ENCODE results near the gene MACROD2. TPM values are rescaled to one million over a fixed set of nuclear protein-coding genes. Genes with fewer than 3 reads are reported as not detected.

MACROD2 gene
- total RNA-seq, 2 donors from 2014 or later = 8.3 to 21.8 TPM

- TF ChIP-seq, protein P1, sequence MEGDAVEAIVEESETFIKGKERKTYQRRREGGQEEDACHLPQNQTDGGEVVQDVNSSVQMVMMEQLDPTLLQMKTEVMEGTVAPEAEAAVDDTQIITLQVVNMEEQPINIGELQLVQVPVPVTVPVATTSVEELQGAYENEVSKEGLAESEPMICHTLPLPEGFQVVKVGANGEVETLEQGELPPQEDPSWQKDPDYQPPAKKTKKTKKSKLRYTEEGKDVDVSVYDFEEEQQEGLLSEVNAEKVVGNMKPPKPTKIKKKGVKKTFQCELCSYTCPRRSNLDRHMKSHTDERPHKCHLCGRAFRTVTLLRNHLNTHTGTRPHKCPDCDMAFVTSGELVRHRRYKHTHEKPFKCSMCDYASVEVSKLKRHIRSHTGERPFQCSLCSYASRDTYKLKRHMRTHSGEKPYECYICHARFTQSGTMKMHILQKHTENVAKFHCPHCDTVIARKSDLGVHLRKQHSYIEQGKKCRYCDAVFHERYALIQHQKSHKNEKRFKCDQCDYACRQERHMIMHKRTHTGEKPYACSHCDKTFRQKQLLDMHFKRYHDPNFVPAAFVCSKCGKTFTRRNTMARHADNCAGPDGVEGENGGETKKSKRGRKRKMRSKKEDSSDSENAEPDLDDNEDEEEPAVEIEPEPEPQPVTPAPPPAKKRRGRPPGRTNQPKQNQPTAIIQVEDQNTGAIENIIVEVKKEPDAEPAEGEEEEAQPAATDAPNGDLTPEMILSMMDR (IDR thresholded peaks at IDR 0.05) = no peak
- no peak for TF ChIP-seq POLR2A (IDR thresholded peaks at IDR 0.05)
- DNase-seq (no peak), ATAC-seq (no peak)
- H3K27me3 ChIP-seq = no peaks in the 10 kb centered on the region
- H3K27ac ChIP-seq = no peak overlapping the region
- H3K4me3 ChIP-seq = no peak overlapping the region
- intact Hi-C loops (cut with DNase I) = no loop called here
- 94 to 95% methylated on average over 2 of the region's 2 CpGs for WGBS, 2 donors
- H3K36me3 ChIP-seq (replicated peaks in 1 of 2; ENCODE audit: insufficient read depth in 1 of 2, low read depth in 2 of 2) = no peaks in the 10 kb centered on the region
- no peaks in the 10 kb centered on the region for H3K9me3 ChIP-seq
- H3K4me1 ChIP-seq = no peaks in the 10 kb centered on the region
Observed at GRCh38 chr20:14783766-14784165, 788.5 kb downstream of the MACROD2 start.

GRCh38 chr20:14785065-14785743 lies 789.9 kb downstream of the MACROD2 start:
- H3K27me3 ChIP-seq = no peaks in the 10 kb centered on the region
- H3K9me3 ChIP-seq = no peaks in the 10 kb centered on the region
- ATAC-seq (no peak), DNase-seq (no peak)
- TF ChIP-seq, protein P1 (IDR thresholded peaks at IDR 0.05) = no peak
- no peak for TF ChIP-seq POLR2A (IDR thresholded peaks at IDR 0.05)
- H3K36me3 ChIP-seq (replicated peaks in 1 of 2; ENCODE audit: insufficient read depth in 1 of 2, low read depth in 2 of 2) = no peaks in the 10 kb centered on the region
- H3K4me3 ChIP-seq = no peak overlapping the region
- H3K4me1 ChIP-seq = no peaks in the 10 kb centered on the region
- H3K27ac ChIP-seq = no peak overlapping the region
- 74 to 86% methylated on average over 3 of the region's 3 CpGs for WGBS, 2 donors
- intact Hi-C loops (cut with DNase I) = no loop called here

DNA sequence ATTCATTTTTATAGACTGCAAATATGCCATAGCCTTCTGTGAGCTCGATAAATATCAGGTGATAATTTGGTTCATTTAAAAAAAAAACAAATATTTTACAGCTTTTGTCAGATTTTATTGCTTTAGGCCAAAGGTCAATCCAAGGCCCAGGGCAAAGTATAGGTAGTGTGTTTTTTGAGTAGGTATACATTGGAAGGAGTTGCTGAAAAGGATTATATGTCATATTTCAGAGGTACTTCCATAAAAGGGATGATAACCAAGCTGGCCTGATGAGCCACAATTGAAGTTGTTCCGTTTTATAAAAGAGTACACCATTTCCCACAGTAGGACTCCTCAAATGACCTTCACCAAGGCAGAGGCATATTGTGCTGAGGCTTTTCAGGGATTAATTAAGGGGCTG lies 794.9 kb downstream of the MACROD2 start:
- TF ChIP-seq POLR2A (IDR thresholded peaks at IDR 0.05) = no peak
- TF ChIP-seq, protein P1 (IDR thresholded peaks at IDR 0.05) = no peak
- Histone ChIP-seq H3K4me3 (no peak overlapping the region), H3K27me3 (no peaks in the 10 kb centered on the region), H3K9me3 (no peaks in the 10 kb centered on the region), H3K27ac (no peak overlapping the region), H3K4me1 (no peaks in the 10 kb centered on the region), H3K36me3 (replicated peaks in 1 of 2; ENCODE audit: insufficient read depth in 1 of 2, low read depth in 2 of 2) (no peaks in the 10 kb centered on the region)
- 88 to 90% methylated on average over 2 of the region's 2 CpGs for WGBS, 2 donors
- intact Hi-C loops (cut with DNase I) = no loop called here
- DNase-seq (no peak), ATAC-seq (no peak)

GRCh38 chr20:14790771-14791620 lies 795.7 kb downstream of the MACROD2 start:
- H3K36me3 ChIP-seq (replicated peaks in 1 of 2; ENCODE audit: insufficient read depth in 1 of 2, low read depth in 2 of 2) = no peaks in the 10 kb centered on the region
- H3K4me1 ChIP-seq = no peaks in the 10 kb centered on the region
- H3K27ac ChIP-seq = no peak overlapping the region
- no peaks in the 10 kb centered on the region for H3K27me3 ChIP-seq
- ATAC-seq (no peak), DNase-seq (peak in 3 of 4 donors; percentile 3 to 29 (median 28))
- H3K9me3 ChIP-seq = no peaks in the 10 kb centered on the region
- TF ChIP-seq, protein P1 (IDR thresholded peaks at IDR 0.05) = no peak
- no peak for TF ChIP-seq POLR2A (IDR thresholded peaks at IDR 0.05)
- H3K4me3 ChIP-seq = no peak overlapping the region
- intact Hi-C loops (cut with DNase I) = no loop called here
- WGBS, 2 donors = 50 to 56% methylated on average over 10 of the region's 10 CpGs

Data from body of pancreas (tissue), 4 donors.